Epithelial cell of esophagus (primary cell): ENCODE data around the gene HMGA1.
"Not testable (repeated sequence)": the region's sequence is repeated elsewhere in the genome, so short reads cannot be mapped to it uniquely, and the experiment has no call there.

Experiments
- DNase-seq: peaks from one replicate; pipeline ENCODE4 v3.0.0; 2010; ENCODE audit warnings: low read depth
- H3K4me3 ChIP-seq: 2 replicates; pipeline ENCODE4 v1.5.1; 2011; ENCODE audit warnings: mild to moderate bottlenecking, low read length, control low read depth
- TF ChIP-seq, protein P1 (sequence below): IDR thresholded peaks from 2 replicates; pipeline ENCODE4 v1.5.1; 2011; ENCODE audit warnings: low read depth, mild to moderate bottlenecking, low read length, control low read depth, inconsistent platforms; ENCODE audit not compliant: insufficient read depth; ENCODE audit errors: missing control alignments

The HMGA1 gene

DNA sequence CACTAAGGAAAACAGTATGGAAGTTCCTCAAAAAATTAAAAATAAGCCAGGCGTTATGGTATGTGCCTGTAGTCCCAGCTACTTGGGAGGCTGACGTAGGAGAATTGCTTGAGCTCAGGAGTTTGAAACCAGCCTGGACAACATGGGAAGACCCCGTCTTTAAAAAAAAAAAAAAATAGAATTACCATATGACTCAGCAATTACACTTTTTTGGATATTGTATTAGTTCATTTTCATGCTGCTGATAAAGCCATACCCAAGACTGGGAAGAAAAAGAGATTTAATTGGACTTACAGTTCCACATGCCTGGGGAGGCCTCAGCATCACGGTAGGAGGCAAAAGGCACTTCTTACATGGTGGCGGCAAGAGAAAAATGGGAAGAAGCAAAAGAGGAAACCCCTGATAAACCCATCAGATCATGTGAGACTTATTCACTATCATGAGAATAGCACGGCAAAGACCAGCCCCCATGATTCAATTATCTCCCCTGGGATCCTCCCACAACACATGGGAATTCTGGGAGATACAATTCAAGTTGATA is 22.9 kb downstream of the HMGA1 start:
- DNase-seq = no peak
- no peak overlapping the region for H3K4me3 ChIP-seq
- TF ChIP-seq, protein P1, sequence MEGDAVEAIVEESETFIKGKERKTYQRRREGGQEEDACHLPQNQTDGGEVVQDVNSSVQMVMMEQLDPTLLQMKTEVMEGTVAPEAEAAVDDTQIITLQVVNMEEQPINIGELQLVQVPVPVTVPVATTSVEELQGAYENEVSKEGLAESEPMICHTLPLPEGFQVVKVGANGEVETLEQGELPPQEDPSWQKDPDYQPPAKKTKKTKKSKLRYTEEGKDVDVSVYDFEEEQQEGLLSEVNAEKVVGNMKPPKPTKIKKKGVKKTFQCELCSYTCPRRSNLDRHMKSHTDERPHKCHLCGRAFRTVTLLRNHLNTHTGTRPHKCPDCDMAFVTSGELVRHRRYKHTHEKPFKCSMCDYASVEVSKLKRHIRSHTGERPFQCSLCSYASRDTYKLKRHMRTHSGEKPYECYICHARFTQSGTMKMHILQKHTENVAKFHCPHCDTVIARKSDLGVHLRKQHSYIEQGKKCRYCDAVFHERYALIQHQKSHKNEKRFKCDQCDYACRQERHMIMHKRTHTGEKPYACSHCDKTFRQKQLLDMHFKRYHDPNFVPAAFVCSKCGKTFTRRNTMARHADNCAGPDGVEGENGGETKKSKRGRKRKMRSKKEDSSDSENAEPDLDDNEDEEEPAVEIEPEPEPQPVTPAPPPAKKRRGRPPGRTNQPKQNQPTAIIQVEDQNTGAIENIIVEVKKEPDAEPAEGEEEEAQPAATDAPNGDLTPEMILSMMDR = no peak

DNA sequence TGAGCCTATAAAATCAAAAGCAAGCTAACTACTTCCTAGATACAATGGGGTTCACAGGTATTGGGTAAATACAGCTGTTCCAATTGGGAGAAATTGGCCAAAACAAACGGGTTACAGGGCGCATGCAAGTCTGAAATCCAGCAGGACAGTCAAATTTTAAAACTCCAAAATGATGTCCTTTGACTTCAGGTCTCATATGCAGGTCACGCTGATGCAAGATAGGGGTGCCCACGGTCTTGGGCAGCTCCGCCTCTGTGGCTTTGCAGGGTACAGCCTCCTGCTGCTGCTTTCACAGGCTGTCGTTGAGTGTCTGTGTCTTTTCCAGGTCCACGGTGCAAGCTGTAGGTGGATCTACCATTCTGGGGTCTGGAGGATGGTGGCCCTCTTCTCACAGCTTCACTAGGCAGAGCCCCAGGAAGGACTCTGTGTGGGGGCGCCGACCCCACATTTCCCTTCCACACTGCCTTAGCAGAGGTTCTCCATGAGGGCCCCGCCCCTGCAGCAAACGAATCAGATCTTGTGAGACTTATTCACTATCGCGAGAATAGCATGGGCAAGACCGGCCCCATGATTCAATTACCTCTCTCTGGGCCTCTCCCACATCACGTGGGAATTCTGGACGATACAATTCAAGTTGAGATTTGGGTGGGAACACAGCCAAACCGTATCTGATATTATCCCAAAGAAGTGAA is 24.0 kb downstream of the HMGA1 start:
- no peak for DNase-seq
- TF ChIP-seq, protein P1 = no peak
- H3K4me3 ChIP-seq = no peak overlapping the region

DNA sequence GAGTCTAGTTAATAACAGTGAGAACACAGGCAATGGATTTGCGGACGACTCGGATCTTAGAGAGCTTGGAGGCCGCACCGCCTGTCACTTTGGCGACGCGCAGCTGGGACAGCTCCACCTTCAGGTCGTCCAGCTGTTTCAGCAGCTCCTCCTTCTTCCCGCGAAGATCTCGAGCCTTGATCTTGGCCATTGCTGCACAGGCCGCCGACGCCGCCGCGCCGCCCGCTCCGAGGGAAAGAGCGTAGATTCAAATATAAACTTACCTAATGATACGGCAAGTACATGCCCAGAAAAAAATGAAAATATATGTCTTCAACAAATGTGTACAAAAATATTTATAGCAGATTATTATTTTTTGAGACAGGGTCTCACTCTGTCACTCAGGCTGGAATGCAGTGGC is 26.8 kb downstream of the HMGA1 start:
- H3K4me3 ChIP-seq, DNase-seq: not testable (repeated sequence)

DNA sequence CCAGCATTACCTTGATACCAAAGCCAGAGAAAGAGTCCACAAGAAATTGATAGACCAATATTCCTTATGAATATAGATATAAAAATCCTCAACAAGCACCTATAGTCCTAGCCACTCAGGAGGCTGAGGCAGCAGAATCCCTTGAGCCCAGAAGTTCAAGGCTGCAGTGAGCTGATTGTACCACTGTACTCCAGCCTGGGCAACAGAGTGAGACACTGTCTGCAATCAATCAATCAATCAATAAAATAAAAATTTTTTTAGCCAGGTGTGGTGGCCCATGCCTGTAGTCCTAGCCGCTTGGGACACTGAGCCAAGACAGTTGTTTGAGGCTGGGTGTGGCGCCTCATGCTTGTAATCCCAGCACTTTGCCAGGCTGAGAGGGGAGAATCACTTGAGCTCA is 31.1 kb downstream of the HMGA1 start:
- H3K4me3 ChIP-seq = no peak overlapping the region
- TF ChIP-seq, protein P1 = no peak
- no peak for DNase-seq

DNA sequence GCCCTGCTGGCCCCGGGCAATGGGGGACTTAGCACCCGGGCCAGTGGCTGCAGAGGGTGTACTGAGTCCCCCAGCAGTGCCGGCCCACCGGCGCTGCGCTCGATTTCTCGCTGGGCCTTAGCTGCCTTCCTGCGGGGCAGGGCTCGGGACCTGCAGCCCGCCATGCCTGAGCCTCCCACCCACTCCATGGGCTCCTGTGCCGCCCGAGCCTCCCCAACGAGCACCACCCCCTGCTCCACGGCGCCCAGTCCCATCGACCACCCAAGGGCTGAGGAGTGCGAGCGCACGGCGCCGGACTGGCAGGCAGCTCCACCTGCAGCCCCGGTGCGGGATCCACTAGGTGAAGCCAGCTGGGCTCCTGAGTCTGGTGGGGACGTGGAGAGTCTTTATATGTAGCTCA is 32.5 kb downstream of the HMGA1 start:
- DNase-seq = not testable (repeated sequence)

DNA sequence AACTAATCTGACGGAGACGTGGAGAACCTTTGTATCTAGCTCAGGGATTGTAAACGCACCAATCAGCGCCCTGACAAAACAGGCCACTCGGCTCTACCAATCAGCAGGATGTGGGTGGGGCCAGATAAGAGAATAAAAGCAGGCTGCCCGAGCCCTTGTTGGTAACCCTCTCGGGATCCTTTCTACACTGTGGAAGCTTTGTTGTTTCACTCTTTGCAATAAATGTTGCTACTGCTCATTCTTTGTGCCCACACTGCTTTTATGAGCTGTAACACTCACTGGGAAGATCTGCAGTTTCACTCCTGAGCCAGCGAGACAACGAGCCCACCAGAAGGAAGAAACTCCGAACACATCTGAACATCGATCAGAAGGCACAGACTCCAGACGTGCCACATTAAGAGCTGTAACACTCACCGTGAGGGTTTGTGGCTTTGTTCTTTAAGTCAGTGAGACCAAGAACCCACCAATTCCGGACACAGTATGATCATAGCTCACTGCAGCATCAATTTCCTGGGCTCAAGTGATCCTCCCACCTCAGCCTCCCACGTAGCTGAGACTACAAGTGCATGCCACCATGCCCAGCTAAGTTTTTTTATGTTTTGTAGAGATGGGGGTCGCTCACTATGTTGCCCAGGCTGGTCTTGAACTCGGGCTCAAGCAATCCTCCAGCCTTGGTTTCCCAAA is 33.1 kb downstream of the HMGA1 start:
- H3K4me3 ChIP-seq, DNase-seq: not testable (repeated sequence)

More for the DNA sequence above, 32.5 kb downstream of the HMGA1 start:
- not testable (repeated sequence) for H3K4me3 ChIP-seq

DNA sequence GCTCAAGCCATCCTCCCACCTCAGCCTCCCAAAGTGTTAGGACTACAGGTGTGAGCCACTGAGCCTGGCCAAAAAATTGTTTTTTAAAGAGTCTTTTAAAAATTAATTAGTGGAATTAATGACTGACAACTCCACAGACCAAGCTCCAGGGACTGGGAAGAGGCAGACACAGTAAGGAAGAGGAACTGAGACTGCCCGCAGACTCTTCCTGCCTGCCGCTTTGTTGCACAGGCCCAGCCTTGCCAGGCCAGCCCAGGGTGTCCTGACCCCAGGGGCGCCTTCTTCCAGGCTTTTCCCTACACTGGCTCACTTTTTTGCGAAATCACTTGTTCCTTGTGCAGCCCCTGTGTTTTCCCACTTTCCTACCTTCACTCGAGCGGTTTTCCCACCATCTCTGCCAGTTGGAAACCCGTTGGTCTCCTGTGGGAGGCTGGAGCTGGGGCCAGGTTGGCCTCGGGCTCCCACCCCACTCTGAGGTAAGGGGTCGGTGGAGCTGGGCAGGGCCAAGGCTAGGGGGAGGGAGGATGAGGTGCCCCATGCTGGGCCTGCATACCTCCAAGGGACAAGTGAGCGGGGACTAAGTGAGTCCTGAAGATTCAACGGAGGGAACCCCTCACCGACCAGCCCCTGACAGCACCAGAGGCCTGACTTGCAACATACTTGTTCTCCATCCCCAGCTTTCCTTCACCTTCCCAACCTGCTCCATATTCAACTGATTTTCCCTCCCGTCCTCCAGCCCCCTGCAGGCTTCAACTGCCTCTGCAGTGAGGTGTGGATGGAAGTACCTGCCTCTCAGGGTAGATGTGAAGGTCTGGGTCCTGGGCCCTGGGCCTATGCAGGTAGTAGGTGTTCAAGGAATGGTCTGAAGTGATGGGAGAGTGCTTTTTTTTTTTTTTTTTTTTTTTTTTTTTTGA is 35.6 kb downstream of the HMGA1 start:
- TF ChIP-seq, protein P1 = no peak
- H3K4me3 ChIP-seq = no peak overlapping the region

DNA sequence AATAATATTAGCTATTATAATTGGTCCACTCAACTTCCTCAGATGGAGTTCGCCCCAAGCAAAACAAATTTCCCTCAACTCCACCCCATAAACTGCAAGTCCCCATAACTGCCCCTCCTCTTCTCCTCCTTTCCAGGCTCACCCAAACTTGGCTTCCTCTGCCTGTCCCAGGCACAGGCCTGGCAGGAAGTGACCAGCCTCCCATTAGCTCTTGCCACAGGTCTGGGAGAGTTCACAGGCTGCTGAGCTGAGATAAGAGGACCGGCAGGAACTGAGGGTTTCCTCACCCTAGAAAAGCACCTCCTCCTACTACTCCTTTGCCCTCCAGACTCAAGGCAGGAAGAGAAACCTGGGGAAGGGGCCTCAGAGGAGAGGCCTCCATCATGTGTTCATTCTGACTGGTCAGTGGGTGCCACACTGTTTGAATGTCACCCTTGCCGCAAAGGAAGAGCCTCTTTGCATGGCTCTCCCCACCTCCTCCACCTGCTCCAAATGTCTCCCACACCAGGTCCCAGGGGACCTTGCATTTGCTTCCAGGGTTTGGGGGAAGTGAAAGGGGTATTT is 36.7 kb downstream of the HMGA1 start:
- TF ChIP-seq, protein P1 = no peak
- DNase-seq = no peak
- no peak overlapping the region for H3K4me3 ChIP-seq

More for the DNA sequence above, 35.6 kb downstream of the HMGA1 start:
- DNase-seq = no peak
